Hepatocyte (in vitro differentiated cells): ENCODE data around the gene SETD7. TPM values are rescaled to one million over a fixed set of nuclear protein-coding genes. Genes with fewer than 3 reads are reported as not detected.

Experiments
- DNase-seq: peaks from one replicate; pipeline ENCODE4 v3.0.0-alpha.2; 2016; ENCODE audit warnings: low spot score
- H2AFZ ChIP-seq: fragments of 200-600 bp; sonication (generic); 2 replicates; pipeline ENCODE4 v1.6.0; 2016; ENCODE audit warnings: antibody characterized with exemption, mild to moderate bottlenecking
- H3K27ac ChIP-seq: fragments of 200-600 bp; sonication (generic); 2 replicates; pipeline ENCODE4 v1.5.1; 2016; ENCODE audit warnings: mild to moderate bottlenecking
- H3K27me3 ChIP-seq: fragments of 200-600 bp; sonication (generic); 2 replicates; pipeline ENCODE4 v1.6.1; 2016
- H3K36me3 ChIP-seq: fragments of 200-600 bp; sonication (generic); replicated peaks from 2 replicates; pipeline ENCODE4 v1.5.1; 2016; ENCODE audit warnings: low read depth; ENCODE audit not compliant: insufficient read depth
- H3K4me1 ChIP-seq: fragments of 200-600 bp; sonication (generic); 2 replicates; pipeline ENCODE4 v1.5.1; 2016; ENCODE audit warnings: mild to moderate bottlenecking, moderate library complexity; ENCODE audit not compliant: insufficient read depth
- H3K4me2 ChIP-seq: fragments of 200-600 bp; sonication (generic); 2 replicates; pipeline ENCODE4 v1.6.0; 2016
- H3K4me3 ChIP-seq: fragments of 200-600 bp; sonication (generic); 2 replicates; pipeline ENCODE4 v1.5.1; 2016; ENCODE audit warnings: mild to moderate bottlenecking
- H3K79me2 ChIP-seq: fragments of 200-600 bp; sonication (generic); 2 replicates; pipeline ENCODE4 v1.6.0; 2017; ENCODE audit warnings: mild to moderate bottlenecking
- H3K9me2 ChIP-seq: fragments of 200-600 bp; sonication (generic); replicated peaks from 2 replicates; pipeline ENCODE4 v1.6.0; 2017; ENCODE audit warnings: mild to moderate bottlenecking; ENCODE audit not compliant: insufficient read depth
- H3K9me3 ChIP-seq: fragments of 200-600 bp; sonication (generic); 2 replicates; pipeline ENCODE4 v1.5.1; 2016; ENCODE audit warnings: low read depth, mild to moderate bottlenecking
- H4K20me1 ChIP-seq: fragments of 200-600 bp; sonication (generic); 2 replicates; pipeline ENCODE4 v1.6.0; 2016; ENCODE audit warnings: mild to moderate bottlenecking; ENCODE audit not compliant: insufficient read depth, poor library complexity, severe bottlenecking
- EZH2 ChIP-seq: fragments of 200-600 bp; sonication (generic); IDR thresholded peaks from 2 replicates; pipeline ENCODE4 v1.6.1; 2016; ENCODE audit warnings: antibody characterized with exemption, mild to moderate bottlenecking, borderline replicate concordance
- EZH2phosphoT487 ChIP-seq: fragments of 200-600 bp; sonication (generic); IDR thresholded peaks from one replicate; pipeline ENCODE4 v1.6.1; 2018; ENCODE audit warnings: antibody characterized with exemption, mild to moderate bottlenecking, low read depth, moderate library complexity; ENCODE audit not compliant: unreplicated experiment, severe bottlenecking
- WGBS: methylation state at CpG from one replicate; pipeline ENCODE4 v1.1.6; 2016; ENCODE audit warnings: low lambda C conversion rate; ENCODE audit errors: missing lambda C conversion rate; 5-methylcytosine and 5-hydroxymethylcytosine counted together
- polyA plus RNA-seq: library from polyadenylated mRNA; unstranded; fragments of >200 nt; fragmentation: Nextera tagmentation; extraction: Ambion mirVana; gene quantifications from 2 replicates; pipeline ENCODE4 v1.2.1, GENCODE V29; 2016
- total RNA-seq: library from RNA; depleted of rRNA; stranded (reverse); fragments of >200 nt; gene quantifications from 2 replicates; pipeline ENCODE4 v1.2.3, GENCODE V29; 2014
- TF ChIP-seq, protein P1 (sequence below): fragments of 200-600 bp; sonication (generic); IDR thresholded peaks from 2 replicates; pipeline ENCODE4 v1.5.1; 2016; ENCODE audit warnings: antibody characterized with exemption, mild to moderate bottlenecking; ENCODE audit not compliant: poor library complexity

SETD7 gene
- total and polyA plus RNA-seq, 2 experiments from 2014 or later = 7.3 to 27.6 TPM

DNA sequence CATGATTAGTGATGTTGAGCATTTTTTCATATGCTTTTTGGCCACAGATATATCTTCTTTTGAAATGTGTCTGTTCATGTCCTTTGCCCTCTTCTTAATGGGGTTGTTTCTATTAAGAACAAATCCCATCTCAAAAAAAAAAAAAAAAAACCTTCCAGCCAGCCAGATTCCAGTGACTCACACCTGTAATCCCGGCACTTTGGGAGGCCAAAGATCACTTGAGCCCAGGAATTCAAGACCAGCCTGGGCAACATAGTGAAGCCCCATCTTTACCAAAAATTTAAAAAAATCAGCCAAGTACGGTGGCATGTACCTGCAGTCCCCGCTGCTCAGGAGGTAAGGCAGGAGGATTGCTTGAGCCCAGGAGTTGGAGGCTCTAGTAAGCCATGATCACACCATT, 97.0 kb downstream of the SETD7 start:
- DNase-seq = no peak

DNA sequence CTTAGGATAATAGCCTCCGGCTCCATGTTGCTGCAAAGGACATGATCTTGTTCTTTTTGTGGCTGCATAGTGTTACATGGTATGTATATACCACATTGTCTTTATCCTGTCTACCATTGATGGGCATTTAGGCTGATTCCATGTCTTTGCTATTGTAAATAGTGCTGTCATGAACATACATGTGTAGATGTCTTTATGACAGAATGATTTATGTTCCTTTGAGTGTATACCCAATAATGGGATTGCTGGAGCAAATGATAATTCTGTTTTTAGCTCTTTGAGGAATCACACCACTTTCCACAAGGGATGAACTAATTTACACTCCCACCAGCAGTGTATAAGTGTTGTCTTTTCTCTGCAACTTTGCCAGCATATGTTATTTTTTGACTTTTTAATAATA, 97.5 kb downstream of the SETD7 start:
- no peak for DNase-seq
- Histone ChIP-seq H3K4me1 (peaks cover 28% of the 10 kb centered on the region), H3K9me3 (no peaks in the 10 kb centered on the region), H3K27ac (peak overlapping the region; percentile 32), H3K36me3 (no peaks in the 10 kb centered on the region), H3K9me2 (no peaks in the 10 kb centered on the region), H4K20me1 (peaks cover 15% of the 10 kb centered on the region), H3K27me3 (no peaks in the 10 kb centered on the region), H3K4me3 (no peak overlapping the region), H3K79me2 (peaks cover 94% of the 10 kb centered on the region), H3K4me2 (peak overlapping the region; percentile 88), H2AFZ (no peak overlapping the region)
- no peak for TF ChIP-seq EZH2phosphoT487
- no peak for TF ChIP-seq EZH2
- TF ChIP-seq, protein P1, sequence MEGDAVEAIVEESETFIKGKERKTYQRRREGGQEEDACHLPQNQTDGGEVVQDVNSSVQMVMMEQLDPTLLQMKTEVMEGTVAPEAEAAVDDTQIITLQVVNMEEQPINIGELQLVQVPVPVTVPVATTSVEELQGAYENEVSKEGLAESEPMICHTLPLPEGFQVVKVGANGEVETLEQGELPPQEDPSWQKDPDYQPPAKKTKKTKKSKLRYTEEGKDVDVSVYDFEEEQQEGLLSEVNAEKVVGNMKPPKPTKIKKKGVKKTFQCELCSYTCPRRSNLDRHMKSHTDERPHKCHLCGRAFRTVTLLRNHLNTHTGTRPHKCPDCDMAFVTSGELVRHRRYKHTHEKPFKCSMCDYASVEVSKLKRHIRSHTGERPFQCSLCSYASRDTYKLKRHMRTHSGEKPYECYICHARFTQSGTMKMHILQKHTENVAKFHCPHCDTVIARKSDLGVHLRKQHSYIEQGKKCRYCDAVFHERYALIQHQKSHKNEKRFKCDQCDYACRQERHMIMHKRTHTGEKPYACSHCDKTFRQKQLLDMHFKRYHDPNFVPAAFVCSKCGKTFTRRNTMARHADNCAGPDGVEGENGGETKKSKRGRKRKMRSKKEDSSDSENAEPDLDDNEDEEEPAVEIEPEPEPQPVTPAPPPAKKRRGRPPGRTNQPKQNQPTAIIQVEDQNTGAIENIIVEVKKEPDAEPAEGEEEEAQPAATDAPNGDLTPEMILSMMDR = no peak
- WGBS = 55% methylated on average over 1 of the region's 1 CpG

More for the DNA sequence above, 97.0 kb downstream of the SETD7 start:
- Histone ChIP-seq H3K4me3 (no peak overlapping the region), H4K20me1 (peaks cover 15% of the 10 kb centered on the region), H3K9me2 (no peaks in the 10 kb centered on the region), H2AFZ (no peak overlapping the region), H3K27ac (no peak overlapping the region), H3K4me1 (peaks cover 28% of the 10 kb centered on the region), H3K27me3 (no peaks in the 10 kb centered on the region), H3K36me3 (no peaks in the 10 kb centered on the region), H3K9me3 (no peaks in the 10 kb centered on the region), H3K4me2 (peak overlapping the region; percentile 88), H3K79me2 (peaks cover 99% of the 10 kb centered on the region)
- TF ChIP-seq EZH2 (no peak), EZH2phosphoT487 (no peak)
- TF ChIP-seq, protein P1 = no peak
- WGBS = 70% methylated on average over 3 of the region's 3 CpGs

DNA sequence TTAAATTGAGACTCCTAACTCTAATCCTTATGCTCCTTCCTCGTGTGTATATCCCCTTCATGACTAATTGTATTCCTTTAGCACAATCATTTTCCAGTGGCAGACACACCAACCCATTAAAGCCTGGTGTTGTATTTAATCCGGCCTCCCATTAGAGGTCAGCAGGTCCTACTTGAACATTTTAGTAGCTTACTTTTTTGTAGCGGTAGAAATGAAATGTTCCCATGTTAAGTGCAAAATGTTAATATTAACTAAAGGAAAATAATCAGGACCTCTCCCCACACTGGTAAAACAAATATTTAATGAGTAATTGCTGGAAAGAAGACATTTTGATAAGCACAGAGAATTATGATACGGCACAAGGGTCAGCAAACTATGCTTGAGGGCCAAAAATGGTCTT, 98.7 kb downstream of the SETD7 start:
- 64% methylated on average over 4 of the region's 4 CpGs for WGBS
- no peaks in the 10 kb centered on the region for H3K9me2 ChIP-seq
- H4K20me1 ChIP-seq = peaks cover 15% of the 10 kb centered on the region
- no peak for DNase-seq
- H3K79me2 ChIP-seq = peaks cover 84% of the 10 kb centered on the region
- H3K36me3 ChIP-seq = no peaks in the 10 kb centered on the region
- H3K4me3 ChIP-seq = no peak overlapping the region
- no peaks in the 10 kb centered on the region for H3K27me3 ChIP-seq
- no peaks in the 10 kb centered on the region for H3K9me3 ChIP-seq
- peaks cover 30% of the 10 kb centered on the region for H3K4me1 ChIP-seq
- H2AFZ ChIP-seq = no peak overlapping the region
- TF ChIP-seq, protein P1 = no peak
- TF ChIP-seq EZH2phosphoT487 (no peak), EZH2 (no peak)
- H3K4me2 ChIP-seq = peak overlapping the region; percentile 88
- peak overlapping the region; percentile 32 for H3K27ac ChIP-seq

DNA sequence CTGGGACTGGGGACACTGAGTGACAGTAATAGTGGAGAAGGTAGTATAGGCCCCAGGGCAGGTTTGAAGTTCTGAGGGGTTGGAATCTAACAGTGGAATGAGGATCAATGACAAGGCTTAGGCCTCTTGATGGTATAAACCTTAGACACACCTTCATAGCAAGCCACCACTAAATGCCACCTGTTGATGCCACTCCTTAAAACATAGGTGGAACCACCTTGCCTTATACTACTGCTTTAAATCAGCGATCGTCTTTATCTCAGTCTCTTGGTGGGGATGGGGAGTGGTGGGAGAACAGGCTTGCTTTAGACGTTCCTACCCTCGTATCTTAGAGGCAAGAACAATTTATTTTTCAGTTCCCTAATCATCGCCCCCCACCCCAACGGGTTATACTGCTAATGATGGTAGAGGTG, 100.9 kb downstream of the SETD7 start:
- Histone ChIP-seq H4K20me1 (peaks cover 15% of the 10 kb centered on the region), H3K4me1 (peaks cover 37% of the 10 kb centered on the region), H3K27me3 (no peaks in the 10 kb centered on the region), H3K27ac (peak overlapping the region; percentile 98), H3K79me2 (peaks cover 84% of the 10 kb centered on the region), H2AFZ (no peak overlapping the region), H3K4me3 (peak overlapping the region; percentile 88), H3K9me2 (no peaks in the 10 kb centered on the region), H3K9me3 (no peaks in the 10 kb centered on the region), H3K4me2 (peak overlapping the region; percentile 88), H3K36me3 (no peaks in the 10 kb centered on the region)
- WGBS = 46% methylated on average over 6 of the region's 6 CpGs
- DNase-seq = no peak
- TF ChIP-seq, protein P1 = no peak
- no peak for TF ChIP-seq EZH2phosphoT487
- no peak for TF ChIP-seq EZH2
